ENCODE results near the gene PEX14. TPM values are rescaled to one million over a fixed set of nuclear protein-coding genes. Genes with fewer than 3 reads are reported as not detected.

The PEX14 gene
- total and polyA plus RNA-seq, 2 experiments from 2014 or later = 17.6 to 19.6 TPM

- H3F3A ChIP-seq (replicated peaks; ENCODE audit: low read depth) = no peaks in the 10 kb centered on the region
- H2AFZ ChIP-seq = no peak overlapping the region
- no peaks in the 10 kb centered on the region; the same call in 1 of the 2 replicates for H3K36me3 ChIP-seq (ENCODE audit: insufficient read depth)
- no peaks in the 10 kb centered on the region for H3K36me3 Mint-ChIP-seq (ENCODE audit: low read depth)
- H3K27ac ChIP-seq (ENCODE audit: low read depth) = peak overlapping the region; percentile 66
- no peaks in the 10 kb centered on the region for H3K9me2 ChIP-seq (ENCODE audit: insufficient read depth)
- DNase-seq (ENCODE audit: low spot score) (peak; percentile 48), ATAC-seq (peak; percentile 18)
- no peak for TF ChIP-seq ZNF331 (CRISPR knock-in tag; IDR thresholded peaks at IDR 0.05; ENCODE audit: low read depth)
- TF ChIP-seq JUNB (IDR thresholded peaks at IDR 0.05; ENCODE audit: unreplicated experiment) = no peak
- no peak for TF ChIP-seq STAT1 (IDR thresholded peaks at IDR 0.05; ENCODE audit: unreplicated experiment)
- TF ChIP-seq, protein P1, sequence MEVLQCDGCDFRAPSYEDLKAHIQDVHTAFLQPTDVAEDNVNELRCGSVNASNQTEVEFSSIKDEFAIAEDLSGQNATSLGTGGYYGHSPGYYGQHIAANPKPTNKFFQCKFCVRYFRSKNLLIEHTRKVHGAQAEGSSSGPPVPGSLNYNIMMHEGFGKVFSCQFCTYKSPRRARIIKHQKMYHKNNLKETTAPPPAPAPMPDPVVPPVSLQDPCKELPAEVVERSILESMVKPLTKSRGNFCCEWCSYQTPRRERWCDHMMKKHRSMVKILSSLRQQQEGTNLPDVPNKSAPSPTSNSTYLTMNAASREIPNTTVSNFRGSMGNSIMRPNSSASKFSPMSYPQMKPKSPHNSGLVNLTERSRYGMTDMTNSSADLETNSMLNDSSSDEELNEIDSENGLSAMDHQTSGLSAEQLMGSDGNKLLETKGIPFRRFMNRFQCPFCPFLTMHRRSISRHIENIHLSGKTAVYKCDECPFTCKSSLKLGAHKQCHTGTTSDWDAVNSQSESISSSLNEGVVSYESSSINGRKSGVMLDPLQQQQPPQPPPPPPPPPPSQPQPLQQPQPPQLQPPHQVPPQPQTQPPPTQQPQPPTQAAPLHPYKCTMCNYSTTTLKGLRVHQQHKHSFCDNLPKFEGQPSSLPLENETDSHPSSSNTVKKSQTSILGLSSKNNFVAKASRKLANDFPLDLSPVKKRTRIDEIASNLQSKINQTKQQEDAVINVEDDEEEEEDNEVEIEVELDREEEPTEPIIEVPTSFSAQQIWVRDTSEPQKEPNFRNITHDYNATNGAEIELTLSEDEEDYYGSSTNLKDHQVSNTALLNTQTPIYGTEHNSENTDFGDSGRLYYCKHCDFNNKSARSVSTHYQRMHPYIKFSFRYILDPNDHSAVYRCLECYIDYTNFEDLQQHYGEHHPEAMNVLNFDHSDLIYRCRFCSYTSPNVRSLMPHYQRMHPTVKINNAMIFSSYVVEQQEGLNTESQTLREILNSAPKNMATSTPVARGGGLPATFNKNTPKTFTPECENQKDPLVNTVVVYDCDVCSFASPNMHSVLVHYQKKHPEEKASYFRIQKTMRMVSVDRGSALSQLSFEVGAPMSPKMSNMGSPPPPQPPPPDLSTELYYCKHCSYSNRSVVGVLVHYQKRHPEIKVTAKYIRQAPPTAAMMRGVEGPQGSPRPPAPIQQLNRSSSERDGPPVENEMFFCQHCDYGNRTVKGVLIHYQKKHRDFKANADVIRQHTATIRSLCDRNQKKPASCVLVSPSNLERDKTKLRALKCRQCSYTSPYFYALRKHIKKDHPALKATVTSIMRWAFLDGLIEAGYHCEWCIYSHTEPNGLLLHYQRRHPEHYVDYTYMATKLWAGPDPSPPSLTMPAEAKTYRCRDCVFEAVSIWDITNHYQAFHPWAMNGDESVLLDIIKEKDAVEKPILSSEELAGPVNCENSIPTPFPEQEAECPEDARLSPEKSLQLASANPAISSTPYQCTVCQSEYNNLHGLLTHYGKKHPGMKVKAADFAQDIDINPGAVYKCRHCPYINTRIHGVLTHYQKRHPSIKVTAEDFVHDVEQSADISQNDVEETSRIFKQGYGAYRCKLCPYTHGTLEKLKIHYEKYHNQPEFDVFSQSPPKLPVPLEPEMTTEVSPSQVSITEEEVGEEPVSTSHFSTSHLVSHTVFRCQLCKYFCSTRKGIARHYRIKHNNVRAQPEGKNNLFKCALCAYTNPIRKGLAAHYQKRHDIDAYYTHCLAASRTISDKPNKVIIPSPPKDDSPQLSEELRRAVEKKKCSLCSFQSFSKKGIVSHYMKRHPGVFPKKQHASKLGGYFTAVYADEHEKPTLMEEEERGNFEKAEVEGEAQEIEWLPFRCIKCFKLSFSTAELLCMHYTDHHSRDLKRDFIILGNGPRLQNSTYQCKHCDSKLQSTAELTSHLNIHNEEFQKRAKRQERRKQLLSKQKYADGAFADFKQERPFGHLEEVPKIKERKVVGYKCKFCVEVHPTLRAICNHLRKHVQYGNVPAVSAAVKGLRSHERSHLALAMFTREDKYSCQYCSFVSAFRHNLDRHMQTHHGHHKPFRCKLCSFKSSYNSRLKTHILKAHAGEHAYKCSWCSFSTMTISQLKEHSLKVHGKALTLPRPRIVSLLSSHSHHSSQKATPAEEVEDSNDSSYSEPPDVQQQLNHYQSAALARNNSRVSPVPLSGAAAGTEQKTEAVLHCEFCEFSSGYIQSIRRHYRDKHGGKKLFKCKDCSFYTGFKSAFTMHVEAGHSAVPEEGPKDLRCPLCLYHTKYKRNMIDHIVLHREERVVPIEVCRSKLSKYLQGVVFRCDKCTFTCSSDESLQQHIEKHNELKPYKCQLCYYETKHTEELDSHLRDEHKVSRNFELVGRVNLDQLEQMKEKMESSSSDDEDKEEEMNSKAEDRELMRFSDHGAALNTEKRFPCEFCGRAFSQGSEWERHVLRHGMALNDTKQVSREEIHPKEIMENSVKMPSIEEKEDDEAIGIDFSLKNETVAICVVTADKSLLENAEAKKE (CRISPR knock-in tag; IDR thresholded peaks at IDR 0.05) = no peak
- no peak for TF ChIP-seq POLR2AphosphoS5 (IDR thresholded peaks at IDR 0.05; ENCODE audit: low read depth)
- TF ChIP-seq CTCF (conservative IDR thresholded peaks at IDR 0.05; ENCODE audit: low read depth in 2 of 2) = no peak
- no peak for TF ChIP-seq REST (IDR thresholded peaks at IDR 0.05; ENCODE audit: unreplicated experiment)
- no peak for TF ChIP-seq EZH2phosphoT487 (IDR thresholded peaks at IDR 0.05; ENCODE audit: unreplicated experiment)
- no peak for TF ChIP-seq CREB1 (CRISPR knock-in tag; IDR thresholded peaks at IDR 0.05; ENCODE audit: low read depth)
- no peak for TF ChIP-seq ZNF114 (CRISPR knock-in tag; IDR thresholded peaks at IDR 0.05)
- H3K4me1 Mint-ChIP-seq = peaks cover 44% of the 10 kb centered on the region
- no peaks in the 10 kb centered on the region; the same call in 1 of the 2 replicates for H3K4me1 ChIP-seq (ENCODE audit: insufficient read depth)
- no peaks in the 10 kb centered on the region for H3K79me2 ChIP-seq (replicated peaks; ENCODE audit: insufficient read depth)
- no peaks in the 10 kb centered on the region for H4K20me1 ChIP-seq (replicated peaks; ENCODE audit: insufficient read depth)
- peaks cover 9% of the 10 kb centered on the region for H3K27me3 Mint-ChIP-seq (ENCODE audit: insufficient read depth, low read depth, poor library complexity)
- H3K9me3 Mint-ChIP-seq = no peaks in the 10 kb centered on the region
- no peak overlapping the region for H3K27ac Mint-ChIP-seq
- H3K4me3 Mint-ChIP-seq = no peak overlapping the region
- H3K4me2 ChIP-seq = no peak overlapping the region
- no peak overlapping the region for H3K4me3 ChIP-seq
- no peaks in the 10 kb centered on the region for H3K27me3 ChIP-seq (ENCODE audit: insufficient read depth)
These were observed 193.4 kb downstream of the PEX14 start for GRCh38 chr1:10667861-10668761.

All from GM23338 (cell line).